GM12891 (cell line): ENCODE data around the gene EIF1AD.
"Not testable (repeated sequence)": the region's sequence is repeated elsewhere in the genome, so short reads cannot be mapped to it uniquely, and the experiment has no call there.

Experiments used
- DNase-seq: peaks from one replicate; pipeline ENCODE4 v3.0.0; 2011; ENCODE audit warnings: low spot score; ENCODE audit not compliant: insufficient read length
- FAIRE-seq: peaks from 2 replicates; lab custom pipeline; 2011; peaks lifted over from hg19 to GRCh38; lab: Jason Lieb, UNC
- PAX5 ChIP-seq: IDR thresholded peaks from 2 replicates; pipeline ENCODE4 v1.6.1; 2011; ENCODE audit warnings: low read length, moderate library complexity, mild to moderate bottlenecking; ENCODE audit not compliant: insufficient read depth, severe bottlenecking
- POLR2A ChIP-seq: IDR thresholded peaks from 2 replicates; pipeline ENCODE4 v1.6.1; 2011; ENCODE audit warnings: low read depth, low read length, control low read depth
- POLR2AphosphoS5 ChIP-seq: IDR thresholded peaks from 2 replicates; pipeline ENCODE4 v1.6.1; 2011; ENCODE audit warnings: low read depth, low read length, control low read depth
- POU2F2 ChIP-seq: IDR thresholded peaks from 2 replicates; pipeline ENCODE4 v1.6.1; 2011; ENCODE audit warnings: low read depth, mild to moderate bottlenecking, control low read depth, low read length, moderate library complexity
- SPI1 ChIP-seq: IDR thresholded peaks from 2 replicates; pipeline ENCODE4 v1.6.1; 2011; ENCODE audit warnings: low read depth, low read length, control low read depth
- TAF1 ChIP-seq: IDR thresholded peaks from 2 replicates; pipeline ENCODE4 v1.6.1; 2011; ENCODE audit warnings: low read depth, low read length, control low read depth

The EIF1AD gene

GRCh38 chr11:66012946-66013761 lies 11.2 kb upstream of the EIF1AD start:
- FAIRE-seq (no peak), DNase-seq (no peak)
- no peak for TF ChIP-seq TAF1
- no peak for TF ChIP-seq POLR2A
- no peak for TF ChIP-seq SPI1
- TF ChIP-seq POLR2AphosphoS5 = no peak
- no peak for TF ChIP-seq POU2F2

- FAIRE-seq (no peak), DNase-seq (no peak)
- TF ChIP-seq TAF1 = no peak
- TF ChIP-seq PAX5 = no peak
- no peak for TF ChIP-seq POLR2A
- no peak for TF ChIP-seq SPI1
- no peak for TF ChIP-seq POU2F2
- TF ChIP-seq POLR2AphosphoS5 = no peak
Measured at GRCh38 chr11:66012371-66012945, 10.5 kb upstream of the EIF1AD start.

GRCh38 chr11:66011785-66012303 lies 9.9 kb upstream of the EIF1AD start, which contains the start of gene CST6:
CST6 (plus strand) TSS chr11:66012008; CDS start chr11:66012045, 37 bp downstream.
- FAIRE-seq (no peak), DNase-seq (no peak)
- TF ChIP-seq SPI1 (no peak), POLR2AphosphoS5 (no peak), POLR2A (no peak), TAF1 (no peak), PAX5 (no peak), POU2F2 (no peak)

- TF ChIP-seq TAF1 (no peak), SPI1 (no peak), PAX5 (no peak), POU2F2 (no peak), POLR2AphosphoS5 (no peak), POLR2A (no peak)
- DNase-seq (no peak), FAIRE-seq (no peak)
Measured at GRCh38 chr11:66011239-66011784, 9.4 kb upstream of the EIF1AD start.

GRCh38 chr11:66010036-66010435 lies 8.1 kb upstream of the EIF1AD start:
- not testable (repeated sequence) for DNase-seq, FAIRE-seq

GRCh38 chr11:66008468-66009101 lies 6.6 kb upstream of the EIF1AD start:
- FAIRE-seq (no peak), DNase-seq (no peak)
- TF ChIP-seq PAX5 = no peak
- TF ChIP-seq TAF1 = no peak
- TF ChIP-seq SPI1 = no peak
- no peak for TF ChIP-seq POLR2AphosphoS5
- TF ChIP-seq POU2F2 = no peak
- TF ChIP-seq POLR2A = no peak

- TF ChIP-seq POLR2AphosphoS5 = no peak
- TF ChIP-seq PAX5 = no peak
- no peak for TF ChIP-seq TAF1
- no peak for TF ChIP-seq POU2F2
- no peak for TF ChIP-seq SPI1
- no peak for TF ChIP-seq POLR2A
- DNase-seq (no peak), FAIRE-seq (no peak)
Measured at GRCh38 chr11:66008095-66008467, 6.1 kb upstream of the EIF1AD start.

- TF ChIP-seq POLR2A = no peak
- no peak for TF ChIP-seq SPI1
- TF ChIP-seq POLR2AphosphoS5 = no peak
- TF ChIP-seq TAF1 = no peak
- no peak for TF ChIP-seq POU2F2
- TF ChIP-seq PAX5 = no peak
- no peak for DNase-seq
- no peak for FAIRE-seq
Measured at GRCh38 chr11:66007201-66007634, 5.3 kb upstream of the EIF1AD start.

- no peak for DNase-seq
- no peak for FAIRE-seq
- TF ChIP-seq POLR2A (no peak), POLR2AphosphoS5 (no peak), PAX5 (no peak), POU2F2 (no peak), SPI1 (no peak), TAF1 (no peak)
Measured at GRCh38 chr11:66006891-66007176, 4.9 kb upstream of the EIF1AD start.
